Tibial nerve (tissue), 4 donors: ENCODE results near the gene VSIR.

Experiments
- EP300 ChIP-seq, 2 donors: sonication (generic); formaldehyde crosslinking; IDR thresholded peaks; one replicate each; pipeline ENCODE4 v1.6.1; 2017; ENCODE audit warnings: antibody characterized with exemption in 2 of 2, mild to moderate bottlenecking in 1 of 2
- POLR2A ChIP-seq, 2 donors: fragments of 450-650 bp; IDR thresholded peaks; one replicate each; pipeline ENCODE4 v1.6.1; 2017; ENCODE audit warnings: antibody characterized with exemption in 2 of 2, mild to moderate bottlenecking in 2 of 2, moderate library complexity in 2 of 2
- TF ChIP-seq, protein P1 (sequence below), 5 experiments: fragments of 200-600 bp in 3 of 5; fragments of 450-650 bp in 2 of 5; sonication (generic) in 3 of 5; IDR thresholded peaks; one replicate each; pipeline ENCODE4 v1.5.1; 2016 to 2019; ENCODE audit warnings: antibody characterized with exemption in 5 of 5, mild to moderate bottlenecking in 3 of 5, moderate library complexity in 2 of 5

GRCh38 chr10:71761541-71762113 is 11.7 kb downstream of the VSIR start:
- TF ChIP-seq EP300 (IDR thresholded peaks at IDR 0.05): no peak
- TF ChIP-seq, protein P1, sequence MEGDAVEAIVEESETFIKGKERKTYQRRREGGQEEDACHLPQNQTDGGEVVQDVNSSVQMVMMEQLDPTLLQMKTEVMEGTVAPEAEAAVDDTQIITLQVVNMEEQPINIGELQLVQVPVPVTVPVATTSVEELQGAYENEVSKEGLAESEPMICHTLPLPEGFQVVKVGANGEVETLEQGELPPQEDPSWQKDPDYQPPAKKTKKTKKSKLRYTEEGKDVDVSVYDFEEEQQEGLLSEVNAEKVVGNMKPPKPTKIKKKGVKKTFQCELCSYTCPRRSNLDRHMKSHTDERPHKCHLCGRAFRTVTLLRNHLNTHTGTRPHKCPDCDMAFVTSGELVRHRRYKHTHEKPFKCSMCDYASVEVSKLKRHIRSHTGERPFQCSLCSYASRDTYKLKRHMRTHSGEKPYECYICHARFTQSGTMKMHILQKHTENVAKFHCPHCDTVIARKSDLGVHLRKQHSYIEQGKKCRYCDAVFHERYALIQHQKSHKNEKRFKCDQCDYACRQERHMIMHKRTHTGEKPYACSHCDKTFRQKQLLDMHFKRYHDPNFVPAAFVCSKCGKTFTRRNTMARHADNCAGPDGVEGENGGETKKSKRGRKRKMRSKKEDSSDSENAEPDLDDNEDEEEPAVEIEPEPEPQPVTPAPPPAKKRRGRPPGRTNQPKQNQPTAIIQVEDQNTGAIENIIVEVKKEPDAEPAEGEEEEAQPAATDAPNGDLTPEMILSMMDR (IDR thresholded peaks at IDR 0.05): no peak
- no peak for TF ChIP-seq POLR2A (IDR thresholded peaks at IDR 0.05)
